DMS53 treated with DMSO at 0.1 percent for 48 hours (cell line): ENCODE measurements around the gene DPYD.
A peak's percentile ranks its signal among the peaks of the same experiment; 100 is the strongest.

Experiments used
- DNase-seq: peaks from one replicate; lab custom pipeline; 2025; ENCODE audit not compliant: unreplicated experiment; lab: John Stamatoyannopoulos, UW

DPYD gene

DNA sequence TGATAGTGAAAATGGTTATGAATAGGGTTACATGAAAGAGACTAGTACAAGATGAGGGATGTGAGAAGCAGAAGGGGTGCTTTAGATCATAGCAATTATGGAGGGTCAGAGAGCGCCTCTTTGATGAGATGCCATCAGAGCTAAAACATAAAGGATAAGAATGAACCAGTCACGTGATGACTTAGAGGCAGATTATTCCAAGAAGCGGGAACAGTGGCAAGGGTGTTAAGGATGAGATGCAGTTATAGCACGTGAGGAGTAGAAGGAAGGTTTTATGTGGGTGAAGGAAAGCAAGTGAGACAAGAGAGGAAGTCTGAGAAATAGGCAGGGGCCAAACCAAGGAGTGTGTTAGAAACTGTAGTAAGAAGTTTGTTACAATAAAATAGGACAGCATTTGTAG is 360.1 kb downstream of the DPYD start:
- DNase-seq, result no peak

GRCh38 chr1:97553971-97554370 is 366.9 kb downstream of the DPYD start:
- no peak for DNase-seq

GRCh38 chr1:97551113-97551512 is 369.7 kb downstream of the DPYD start:
- no peak for DNase-seq

- no peak for DNase-seq
Observed at GRCh38 chr1:97545446-97545845, 375.4 kb downstream of the DPYD start.

DNA sequence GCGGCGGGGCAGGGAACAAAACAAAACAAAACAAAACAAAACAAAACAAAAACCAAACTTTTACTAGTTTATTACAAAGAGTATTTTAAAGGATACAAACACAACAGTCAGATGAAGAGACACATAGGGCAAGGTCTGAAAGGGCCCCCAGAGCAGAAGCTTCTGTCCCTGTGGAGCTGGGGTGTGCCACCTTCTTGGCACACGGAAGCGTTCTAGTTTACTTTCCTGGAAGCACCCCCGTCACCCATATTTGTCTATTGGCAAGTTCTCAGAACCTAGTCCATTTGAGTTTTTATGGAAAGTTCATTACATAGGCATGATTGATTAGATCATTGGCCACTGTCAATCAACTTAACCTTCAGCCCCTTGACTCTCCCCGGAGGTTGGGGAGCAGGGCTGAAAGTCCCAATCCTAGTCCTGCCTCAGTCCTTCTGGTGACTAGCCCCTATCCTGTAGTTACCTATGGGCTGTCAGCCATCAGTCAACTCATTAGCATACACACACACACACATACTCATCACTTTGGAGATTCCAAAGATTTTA is 380.4 kb downstream of the DPYD start:
- no peak for DNase-seq

DNA sequence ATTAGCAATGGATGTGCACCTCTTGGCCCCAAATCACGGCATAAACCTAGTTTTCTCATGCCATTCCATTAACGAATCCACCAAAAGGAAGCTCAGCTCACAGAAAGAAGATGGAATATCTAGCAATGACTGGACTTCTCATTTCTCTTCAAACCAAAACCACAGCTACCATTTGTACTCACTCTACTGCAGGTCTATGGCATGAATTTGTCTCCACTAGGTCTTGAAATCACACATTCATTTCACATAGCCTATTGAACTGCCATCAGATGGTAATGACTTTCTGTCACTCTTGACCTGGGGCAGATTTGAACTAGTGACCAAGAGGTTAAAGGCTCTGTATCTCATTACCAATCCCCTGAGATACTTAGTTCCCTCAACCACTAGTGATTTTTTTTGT is 382.7 kb downstream of the DPYD start:
- DNase-seq, result no peak

GRCh38 chr1:97533358-97533757 is 387.5 kb downstream of the DPYD start:
- DNase-seq, result no peak

- DNase-seq, result no peak
Observed at GRCh38 chr1:97529600-97529999, 391.2 kb downstream of the DPYD start.

DNA sequence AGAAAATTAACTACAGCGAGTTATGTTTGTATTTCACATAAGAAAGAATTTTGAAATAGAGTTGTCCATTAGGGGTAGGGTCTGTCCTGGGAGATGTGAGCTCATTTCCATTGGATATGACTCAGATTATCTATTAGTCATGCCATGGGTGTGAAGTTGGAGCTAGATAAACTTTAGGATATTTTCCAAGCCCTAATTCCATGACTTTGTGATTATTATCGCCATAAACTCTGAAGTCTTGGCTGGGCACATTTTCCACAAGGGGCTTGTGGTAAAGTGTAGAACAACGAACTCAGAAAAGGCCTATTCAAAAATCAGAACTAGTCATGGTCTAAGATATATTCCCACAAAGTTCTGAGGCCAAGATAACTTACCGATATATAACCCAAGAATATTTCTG is 396.6 kb downstream of the DPYD start:
- no peak for DNase-seq

GRCh38 chr1:97516588-97516987 is 404.2 kb downstream of the DPYD start:
- no peak for DNase-seq

DNA sequence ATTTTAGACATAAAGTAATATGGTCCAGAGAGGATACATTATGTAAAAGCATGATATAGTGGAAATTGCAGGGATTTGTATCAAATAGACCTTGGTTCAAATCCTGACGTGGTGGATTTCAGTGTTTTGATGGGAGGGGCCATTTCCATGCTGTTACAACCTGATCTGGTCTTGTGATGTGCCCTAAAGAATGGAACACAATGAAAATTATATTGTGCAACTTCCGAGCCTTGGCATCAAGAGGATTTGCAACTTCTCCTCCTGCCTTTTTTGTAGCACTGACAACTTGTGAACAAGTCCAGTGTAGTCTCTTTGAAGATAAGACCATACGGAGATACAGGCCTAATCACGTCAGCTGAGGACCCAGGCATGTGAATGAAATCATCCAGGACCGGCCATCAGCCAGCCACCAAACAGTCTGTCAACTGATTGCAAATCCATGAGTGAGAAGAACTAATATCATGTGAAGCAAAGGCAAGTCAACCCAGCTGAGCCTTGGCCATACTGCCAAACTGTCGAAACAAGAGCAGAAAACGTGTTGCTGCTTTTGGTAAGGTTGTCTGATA is 412.1 kb downstream of the DPYD start:
- no peak for DNase-seq

DNA sequence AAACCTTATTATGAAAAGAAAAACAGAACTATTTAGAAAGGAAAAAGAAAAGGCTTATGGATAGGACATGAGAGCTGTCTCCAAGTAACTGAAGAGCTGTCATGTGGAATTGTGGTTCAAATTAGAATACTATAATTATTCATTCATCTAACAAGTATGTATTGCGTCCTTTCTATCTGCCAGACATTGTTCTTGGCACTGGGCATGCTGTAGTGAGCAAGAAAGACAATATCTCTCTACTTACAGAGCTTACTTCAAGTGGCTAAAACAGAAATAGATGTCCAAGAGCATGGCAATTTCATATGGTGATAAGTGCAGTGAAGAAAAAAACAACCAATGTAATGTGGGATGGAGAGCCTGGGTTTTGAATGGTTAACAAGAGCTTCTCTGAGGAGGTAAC is 413.0 kb downstream of the DPYD start:
- no peak for DNase-seq

DNA sequence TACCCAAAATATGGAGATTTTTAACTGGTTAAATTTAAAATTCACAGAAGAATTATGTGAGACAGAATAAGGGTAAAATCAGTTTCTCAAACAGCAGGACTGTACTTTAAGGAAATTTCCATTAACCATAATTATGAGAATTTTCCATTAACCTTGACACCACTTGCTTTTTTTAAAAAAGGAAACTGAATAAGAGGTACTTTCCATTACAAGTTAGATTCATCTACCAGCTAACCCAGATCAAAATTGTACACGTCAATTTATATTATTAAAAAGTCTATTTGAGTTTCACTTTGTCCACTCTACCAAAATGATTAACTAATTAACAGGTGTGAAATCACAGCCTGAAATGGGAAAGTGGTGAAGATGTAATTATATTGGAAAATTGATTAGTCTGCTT is 414.5 kb downstream of the DPYD start:
- no peak for DNase-seq

DNA sequence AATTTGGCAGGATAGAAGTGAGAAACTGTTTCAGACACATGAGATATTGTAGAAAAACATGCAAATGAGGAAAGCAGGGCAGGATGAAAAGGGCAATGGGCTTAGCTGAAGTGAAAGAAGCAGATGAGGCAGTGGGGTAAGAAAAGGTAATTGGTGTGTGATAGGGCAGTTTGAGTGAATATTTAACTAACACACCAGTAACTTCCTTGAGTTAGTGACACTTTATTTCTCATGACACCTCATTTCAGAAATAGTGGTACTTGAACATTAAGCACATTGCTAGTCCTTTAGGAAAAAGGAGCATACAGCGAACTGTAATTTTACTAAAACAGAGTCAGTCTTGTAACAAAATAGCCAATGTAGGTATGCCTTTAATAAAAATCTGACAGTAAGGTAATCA is 415.0 kb downstream of the DPYD start:
- no peak for DNase-seq

DNA sequence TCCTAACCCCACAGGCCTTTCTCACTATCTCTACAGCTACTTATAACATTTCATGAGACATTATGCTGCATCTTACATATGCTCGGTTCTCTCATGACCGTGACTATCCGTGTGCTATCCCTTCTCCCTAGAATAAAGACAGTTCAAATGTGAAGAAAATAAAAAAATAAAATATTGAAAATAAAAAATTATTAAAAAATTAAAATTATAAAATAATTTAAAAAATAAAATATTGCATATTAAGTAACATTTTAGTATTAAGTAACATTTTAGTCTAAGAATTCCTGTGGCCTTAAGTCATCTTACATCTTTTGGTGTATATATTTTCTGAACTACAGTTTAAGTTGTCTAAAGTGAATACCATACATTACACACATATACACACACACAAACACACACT is 415.5 kb downstream of the DPYD start:
- DNase-seq, result no peak

DNA sequence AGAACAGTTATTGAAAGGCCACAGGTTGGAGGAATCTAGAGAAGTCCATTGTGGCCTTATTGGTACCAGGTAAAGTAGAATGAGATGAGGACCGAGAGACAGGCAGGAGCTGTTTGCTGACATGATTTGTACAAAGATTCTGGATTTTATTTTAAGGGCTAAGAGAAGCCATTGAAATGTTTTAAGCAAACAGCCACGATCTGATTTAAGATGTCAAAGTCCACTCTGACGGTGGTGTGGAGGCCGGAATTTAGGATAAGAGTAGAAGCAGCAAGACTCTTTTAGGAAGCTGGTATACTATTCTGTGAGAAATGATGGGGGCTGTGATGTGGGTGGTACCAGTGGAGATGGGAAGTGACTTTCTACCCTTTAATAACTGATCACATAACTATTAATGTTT is 418.5 kb downstream of the DPYD start:
- DNase-seq, result no peak

- DNase-seq, result no peak
Observed at GRCh38 chr1:97501628-97502027, 419.2 kb downstream of the DPYD start.

DNA sequence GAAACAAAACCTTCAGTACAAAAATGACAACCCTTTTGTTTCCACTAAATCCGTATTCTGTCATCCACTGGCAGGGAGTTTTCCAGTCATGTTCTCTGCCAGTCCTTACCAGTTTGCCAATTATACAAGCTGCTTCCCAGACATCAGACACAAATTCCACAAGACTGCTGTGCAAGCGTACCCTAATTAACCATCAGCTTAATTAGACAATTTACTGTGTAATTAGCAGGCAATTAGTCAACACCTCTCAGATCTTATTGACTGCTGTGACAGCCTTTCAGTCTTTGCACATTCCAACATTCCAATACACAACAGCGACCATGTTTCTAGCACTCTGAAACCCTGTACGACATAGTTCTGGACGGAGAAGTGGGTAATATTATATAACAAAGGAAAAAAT is 420.1 kb downstream of the DPYD start:
- DNase-seq, result no peak

- DNase-seq, result no peak
Observed at GRCh38 chr1:97499667-97500066, 421.2 kb downstream of the DPYD start.

DNA sequence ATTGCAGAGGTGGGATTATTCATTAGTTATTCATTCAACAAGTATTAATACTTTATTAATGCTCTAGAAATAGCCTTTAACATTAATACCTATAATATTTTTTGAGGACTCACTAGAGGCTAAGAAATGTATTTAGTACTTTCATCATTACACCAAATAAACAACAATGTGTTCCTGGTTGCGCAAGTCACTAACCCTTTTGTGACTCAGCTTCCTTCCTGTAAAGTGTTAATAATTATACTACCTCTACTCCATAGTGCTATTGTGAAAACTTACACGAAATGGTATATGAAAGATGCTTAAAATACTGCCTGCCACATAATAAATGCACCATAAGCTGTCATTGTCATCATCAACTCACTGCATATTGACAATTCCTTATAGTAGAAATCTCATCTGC is 431.0 kb downstream of the DPYD start:
- DNase-seq, result peak; percentile 16

GRCh38 chr1:97488530-97488929 is 432.3 kb downstream of the DPYD start:
- no peak for DNase-seq

DNA sequence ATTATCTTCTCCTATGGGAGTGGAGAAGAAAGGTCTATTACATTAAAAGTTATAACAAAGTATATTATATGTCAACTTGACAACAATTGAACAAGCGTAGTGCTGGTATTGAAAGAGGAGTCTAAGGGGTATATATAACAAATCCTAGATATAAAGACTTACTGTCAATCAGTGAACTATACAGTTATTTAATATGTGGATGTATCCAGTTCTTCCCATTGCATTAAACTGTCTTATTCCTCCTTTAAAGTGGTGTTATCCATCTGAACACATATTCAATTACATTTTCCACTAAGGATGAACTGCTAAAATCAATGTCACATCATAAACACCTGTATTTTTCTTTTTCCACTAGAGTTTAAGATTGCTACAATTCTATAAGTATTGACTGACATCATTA is 438.8 kb downstream of the DPYD start:
- no peak for DNase-seq

DNA sequence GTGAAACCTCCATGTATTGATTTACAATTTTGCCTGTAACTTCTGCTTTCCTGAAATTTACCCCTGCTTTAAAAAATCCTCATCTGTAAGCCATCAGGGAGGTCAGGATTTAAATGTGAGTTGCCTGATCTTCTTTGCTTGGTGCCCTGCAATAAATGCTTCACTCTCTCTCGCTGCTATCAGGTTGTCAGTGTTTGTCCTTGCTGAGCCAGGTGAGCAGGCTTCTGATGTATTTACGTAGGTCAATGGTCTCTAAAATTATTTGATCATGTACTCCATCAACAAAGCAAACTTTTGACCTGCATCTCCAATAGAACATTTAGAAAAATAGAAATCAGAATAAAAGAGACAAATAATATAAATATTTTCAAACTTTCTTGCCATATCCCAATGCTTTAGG is 453.4 kb downstream of the DPYD start:
- no peak for DNase-seq

GRCh38 chr1:97464305-97464704 is 456.5 kb downstream of the DPYD start:
- no peak for DNase-seq
